Psoas muscle (tissue), 8 donors: ENCODE data around the gene POMT1. TPM values are rescaled to one million over a fixed set of nuclear protein-coding genes. Genes with fewer than 3 reads are reported as not detected.

Experiments
- ATAC-seq, 4 donors: fragments of 200-7000 bp; cut with Tn5 transposase; one replicate each; pipeline ENCODE4 v1.9.1; 2020; ENCODE audit warnings: moderate library complexity in 3 of 4, mild to moderate bottlenecking in 2 of 4
- DNase-seq, 2 donors: peaks; one replicate each; pipeline ENCODE4 v3.0.0-alpha.2; 2020
- H3K27ac ChIP-seq: fragments of 200-600 bp; one replicate; pipeline ENCODE4 v1.8.0; 2022
- H3K27me3 ChIP-seq, 3 donors: fragments of 200-600 bp in 1 of 3; one replicate each; pipeline versions ENCODE4 v1.6.1 to v1.8.0; 2013 to 2022; ENCODE audit warnings: low read length in 2 of 3, mild to moderate bottlenecking in 2 of 3, moderate library complexity in 1 of 3; ENCODE audit not compliant: insufficient read depth in 3 of 3
- H3K36me3 ChIP-seq, 2 donors: fragments of 200-600 bp in 1 of 2; one replicate each; pipeline versions ENCODE4 v1.6.1 to v1.8.0; 2013 to 2022; ENCODE audit warnings: low read depth in 1 of 2, mild to moderate bottlenecking in 1 of 2, moderate library complexity in 1 of 2; ENCODE audit not compliant: insufficient read depth in 1 of 2
- H3K4me1 ChIP-seq: fragments of 200-600 bp; one replicate; pipeline ENCODE4 v1.8.0; 2022
- H3K4me3 ChIP-seq: fragments of 200-600 bp; one replicate; pipeline ENCODE4 v1.8.0; 2022; ENCODE audit warnings: mild to moderate bottlenecking
- H3K9me3 ChIP-seq: fragments of 200-600 bp; one replicate; pipeline ENCODE4 v1.8.0; 2022
- CTCF ChIP-seq: fragments of 200-600 bp; IDR thresholded peaks from one replicate; pipeline ENCODE4 v1.8.0; 2022; ENCODE audit warnings: antibody characterized with exemption
- WGBS, 3 donors: extraction: QIAGEN DNeasy Blood & Tissue Kit; methylation state at CpG; one replicate each; pipeline versions ENCODE4 v1.1.6 to v1.1.7; 2013; 5-methylcytosine and 5-hydroxymethylcytosine counted together
- intact Hi-C, 2 donors: fragments of 100-400 bp; cut with DNase I; formaldehyde crosslinking; loops; one replicate each; pipeline versions ENCODE4 v1.11.0 to v1.14.2; 2022
- polyA plus RNA-seq, 3 donors: library from polyadenylated mRNA; stranded (reverse); fragments of 200-250 nt; gene quantifications; one replicate each; pipeline ENCODE4 v1.2.3, GENCODE V29; 2013
- total RNA-seq, 4 donors: library from RNA; stranded (reverse); fragmentation: NEBNext Ultra II Directional in 2 of 4; extraction: Animal tissue kit (Norgen Biotek cat#: 25700) in 2 of 4; gene quantifications; one replicate each; pipeline versions ENCODE4 v1.2.1 to v1.2.4, GENCODE V29; 2021 to 2023
- donor health status: healthy with polysubstance abuse.
- donor health status: DM: no; HTN: no; CAD: no; lungs with moderate emphysema.
- donor health status: Bipolar disorder and iron deficiency.
- donor health status: healthy.
- donor health status: DM: yes; HTN: yes; CAD: no.
- donor health status: DM: no; HTN: no; CAD: no.
- donor health status: DM: no; HTN: no; CAD: no.
- donor health status: DM: yes; HTN: yes; CAD: no.

POMT1 gene
- total and polyA plus RNA-seq, 7 donors: 10.9 to 30.8 (median 15.6) TPM

GRCh38 chr9:131481441-131482342 lies 21.0 kb upstream of the POMT1 start:
- peaks cover 20% of the 10 kb centered on the region for H3K4me1 ChIP-seq
- H3K4me3 ChIP-seq: no peak overlapping the region
- H3K27ac ChIP-seq: peak overlapping the region; percentile 81
- DNase-seq (peak in 1 of 2 donors; percentile 54), ATAC-seq (no peak)
- H3K27me3 ChIP-seq: no peaks in the 10 kb centered on the region
- TF ChIP-seq CTCF: no peak
- H3K9me3 ChIP-seq: no peaks in the 10 kb centered on the region
- peaks cover 21 to 100% of the 10 kb centered on the region in 2 donors for H3K36me3 ChIP-seq
- 78 to 88% (median 79%) methylated on average over 19 of the region's 19 CpGs for WGBS, 3 donors
- intact Hi-C loops: no loop called here

GRCh38 chr9:131482343-131483006 lies 20.2 kb upstream of the POMT1 start:
- Histone ChIP-seq H3K27me3 (no peaks in the 10 kb centered on the region), H3K4me3 (no peak overlapping the region), H3K36me3 (peaks cover 21 to 100% of the 10 kb centered on the region in 2 donors), H3K4me1 (peaks cover 12% of the 10 kb centered on the region), H3K9me3 (no peaks in the 10 kb centered on the region), H3K27ac (peak overlapping the region; percentile 81)
- no peak for TF ChIP-seq CTCF
- ATAC-seq: peak in 1 of 4 donors; percentile 1
- WGBS, 3 donors: 83 to 90% (median 86%) methylated on average over 24 of the region's 24 CpGs
- intact Hi-C loops: no loop called here
- DNase-seq: no peak

GRCh38 chr9:131483319-131484050 lies 19.2 kb upstream of the POMT1 start:
- H3K4me3 ChIP-seq: no peak overlapping the region
- intact Hi-C loops: no loop called here

GRCh38 chr9:131484051-131484445 lies 18.7 kb upstream of the POMT1 start:
- Histone ChIP-seq H3K27ac (peak overlapping the region; percentile 81), H3K4me1 (peaks cover 12% of the 10 kb centered on the region)
- intact Hi-C loops: no loop called here

More at GRCh38 chr9:131483319-131484050, 19.2 kb upstream of the POMT1 start:
- no peaks in the 10 kb centered on the region for H3K27me3 ChIP-seq
- H3K4me1 ChIP-seq: peaks cover 12% of the 10 kb centered on the region
- TF ChIP-seq CTCF: no peak
- H3K27ac ChIP-seq: peak overlapping the region; percentile 81
- 28 to 48% (median 36%) methylated on average over 9 of the region's 9 CpGs for WGBS, 3 donors
- ATAC-seq (peak; percentile 85 to 92 (median 88)), DNase-seq (peak; percentile 56 to 91)
- no peaks in the 10 kb centered on the region for H3K9me3 ChIP-seq
- peaks cover 21 to 100% of the 10 kb centered on the region in 2 donors for H3K36me3 ChIP-seq

More at GRCh38 chr9:131484051-131484445, 18.7 kb upstream of the POMT1 start:
- DNase-seq: peak in 1 of 2 donors; percentile 26
- Histone ChIP-seq H3K27me3 (no peaks in the 10 kb centered on the region), H3K9me3 (no peaks in the 10 kb centered on the region), H3K36me3 (peaks cover 20 to 100% of the 10 kb centered on the region in 2 donors), H3K4me3 (no peak overlapping the region)
- TF ChIP-seq CTCF: no peak
- WGBS, 3 donors: 67 to 79% (median 69%) methylated on average over 7 of the region's 7 CpGs
- ATAC-seq: peak in 1 of 4 donors; percentile 0
